ENCODE results near the gene SMIM1. TPM values are rescaled to one million over a fixed set of nuclear protein-coding genes. Genes with fewer than 3 reads are reported as not detected.

SMIM1 gene
- polyA plus RNA-seq, 3 donors = 1.1 to 2.7 (median 1.4) TPM

DNA sequence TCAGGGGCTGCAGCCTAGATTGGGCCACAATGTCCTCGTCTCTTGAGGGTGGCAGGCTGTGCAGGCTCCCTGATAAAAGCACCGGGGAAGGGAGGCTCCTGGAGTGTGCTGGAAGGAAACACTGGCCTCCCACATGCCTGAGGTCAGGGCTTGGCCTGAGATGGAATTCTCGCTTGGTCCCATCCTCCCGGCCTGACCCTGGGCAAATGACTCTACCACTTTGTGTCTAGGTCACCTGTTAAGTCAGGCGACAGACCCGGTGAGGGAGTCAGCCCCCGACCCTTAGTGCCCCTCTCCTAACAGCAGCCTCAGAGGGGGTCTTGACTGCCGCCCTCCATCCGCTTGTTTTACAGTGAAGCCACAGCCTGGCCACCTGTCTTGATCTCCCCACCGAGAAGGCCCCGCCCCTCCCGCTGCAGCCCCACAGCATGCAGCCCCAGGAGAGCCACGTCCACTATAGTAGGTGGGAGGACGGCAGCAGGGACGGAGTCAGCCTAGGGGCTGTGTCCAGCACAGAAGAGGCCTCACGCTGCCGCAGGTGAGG lies 2.5 kb downstream of the SMIM1 start:
- Histone ChIP-seq H3K4me3 (replicated peaks in 1 of 3; ENCODE audit: low read depth in 2 of 3, low read length in 3 of 3) (peak overlapping the region in 1 of 3 experiments; percentile 28), H3K4me1 (ENCODE audit: control insufficient read depth in 1 of 2, insufficient read depth in 2 of 2, low read length in 2 of 2) (peaks cover 19 to 32% of the 10 kb centered on the region in 2 donors), H3K9ac (ENCODE audit: insufficient read depth, low read length, poor library complexity, severe bottlenecking) (no peak overlapping the region), H2AFZ (ENCODE audit: insufficient read depth, low read depth, low read length, poor library complexity, severe bottlenecking) (peak overlapping the region; percentile 41), H4K20me1 (ENCODE audit: insufficient read depth, low read length) (peaks cover 6% of the 10 kb centered on the region), H3K9me3 (replicated peaks in 1 of 2; ENCODE audit: control insufficient read depth in 1 of 2, insufficient read depth in 1 of 2, low read length in 2 of 2) (no peaks in the 10 kb centered on the region), H3K27ac (ENCODE audit: low read depth in 1 of 2, low read length in 2 of 2) (no peak overlapping the region), H3K27me3 (ENCODE audit: control insufficient read depth in 2 of 2, insufficient read depth in 2 of 2, low read length in 2 of 2) (peaks cover 0 to 22% of the 10 kb centered on the region in 2 donors), H3K36me3 (replicated peaks in 1 of 2; ENCODE audit: control insufficient read depth in 1 of 2, insufficient read depth in 2 of 2, low read length in 2 of 2) (peaks cover 15 to 17% of the 10 kb centered on the region in 2 donors), H3K4me2 (replicated peaks; ENCODE audit: extremely low read depth, low read length, poor library complexity, severe bottlenecking) (peak overlapping the region; percentile 62), H3K79me2 (ENCODE audit: insufficient read depth, low read length) (no peaks in the 10 kb centered on the region)
- peaks cover 0 to 3% (median 0%) of the 10 kb centered on the region in 7 donors for H3K9me3 Mint-ChIP-seq
- peaks cover 12 to 37% (median 20%) of the 10 kb centered on the region in 3 donors for H3K27me3 Mint-ChIP-seq (ENCODE audit: low read depth in 3 of 3)
- WGBS (ENCODE audit: insufficient coverage) = 38% methylated on average over 13 of the region's 17 CpGs
- intact Hi-C loops (cut with micrococcal nuclease) = loop anchor here (5.0 to 10.0 kb wide), 3 partner anchors 127 to 150 kb away; partner anchors contain the start of genes C1orf174 (in 2 of the 2) and TPRG1L (in 1 of the 2)
- DNase-seq = no peak
- no peak overlapping the region for H3K27ac Mint-ChIP-seq
- TF ChIP-seq, protein P1, sequence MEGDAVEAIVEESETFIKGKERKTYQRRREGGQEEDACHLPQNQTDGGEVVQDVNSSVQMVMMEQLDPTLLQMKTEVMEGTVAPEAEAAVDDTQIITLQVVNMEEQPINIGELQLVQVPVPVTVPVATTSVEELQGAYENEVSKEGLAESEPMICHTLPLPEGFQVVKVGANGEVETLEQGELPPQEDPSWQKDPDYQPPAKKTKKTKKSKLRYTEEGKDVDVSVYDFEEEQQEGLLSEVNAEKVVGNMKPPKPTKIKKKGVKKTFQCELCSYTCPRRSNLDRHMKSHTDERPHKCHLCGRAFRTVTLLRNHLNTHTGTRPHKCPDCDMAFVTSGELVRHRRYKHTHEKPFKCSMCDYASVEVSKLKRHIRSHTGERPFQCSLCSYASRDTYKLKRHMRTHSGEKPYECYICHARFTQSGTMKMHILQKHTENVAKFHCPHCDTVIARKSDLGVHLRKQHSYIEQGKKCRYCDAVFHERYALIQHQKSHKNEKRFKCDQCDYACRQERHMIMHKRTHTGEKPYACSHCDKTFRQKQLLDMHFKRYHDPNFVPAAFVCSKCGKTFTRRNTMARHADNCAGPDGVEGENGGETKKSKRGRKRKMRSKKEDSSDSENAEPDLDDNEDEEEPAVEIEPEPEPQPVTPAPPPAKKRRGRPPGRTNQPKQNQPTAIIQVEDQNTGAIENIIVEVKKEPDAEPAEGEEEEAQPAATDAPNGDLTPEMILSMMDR (IDR thresholded peaks at IDR 0.05) = no peak
- H3K4me1 Mint-ChIP-seq = peaks cover 20% of the 10 kb centered on the region
- H3K4me3 Mint-ChIP-seq = peak overlapping the region in 1 of 2 donors; percentile 59
- H3K36me3 Mint-ChIP-seq = peaks cover 10 to 17% of the 10 kb centered on the region in 2 donors

DNA sequence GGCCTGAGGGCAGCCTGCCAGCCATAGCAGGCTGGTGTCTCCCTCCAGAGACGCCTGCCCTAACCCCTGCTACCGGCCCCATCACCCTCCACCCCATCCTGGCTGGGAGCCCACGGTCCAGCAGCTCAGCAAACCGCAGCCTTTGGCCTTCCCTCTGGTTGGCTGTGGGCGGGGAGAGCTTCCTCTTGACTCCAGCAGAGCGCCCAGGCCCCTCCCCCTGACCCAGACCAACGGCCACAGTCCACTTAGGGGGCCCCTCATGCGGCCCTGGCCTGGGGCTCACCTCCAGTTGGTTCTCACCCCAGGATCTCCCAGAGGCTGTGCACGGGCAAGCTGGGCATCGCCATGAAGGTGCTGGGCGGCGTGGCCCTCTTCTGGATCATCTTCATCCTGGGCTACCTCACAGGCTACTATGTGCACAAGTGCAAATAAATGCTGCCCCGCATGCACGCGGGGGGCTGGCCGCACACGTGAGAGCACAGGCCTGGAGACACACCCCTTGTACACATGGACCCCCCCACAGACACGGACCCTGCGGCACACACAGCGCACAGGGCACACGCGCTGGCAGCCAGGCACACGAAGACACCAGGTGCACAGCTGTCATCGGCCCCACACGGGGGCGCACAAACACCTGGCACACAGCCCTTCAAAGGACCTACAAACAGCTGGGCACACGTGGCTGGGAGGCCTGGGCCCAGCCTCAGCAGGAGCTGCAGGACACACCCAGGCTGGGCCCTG lies 3.1 kb downstream of the SMIM1 start:
- Histone ChIP-seq H2AFZ (ENCODE audit: insufficient read depth, low read depth, low read length, poor library complexity, severe bottlenecking) (peak overlapping the region; percentile 41), H3K9ac (ENCODE audit: insufficient read depth, low read length, poor library complexity, severe bottlenecking) (no peak overlapping the region), H3K4me1 (ENCODE audit: control insufficient read depth in 1 of 2, insufficient read depth in 2 of 2, low read length in 2 of 2) (peaks cover 19 to 32% of the 10 kb centered on the region in 2 donors), H3K9me3 (replicated peaks in 1 of 2; ENCODE audit: control insufficient read depth in 1 of 2, insufficient read depth in 1 of 2, low read length in 2 of 2) (no peaks in the 10 kb centered on the region), H3K79me2 (ENCODE audit: insufficient read depth, low read length) (no peaks in the 10 kb centered on the region), H4K20me1 (ENCODE audit: insufficient read depth, low read length) (peaks cover 6% of the 10 kb centered on the region), H3K27me3 (ENCODE audit: control insufficient read depth in 2 of 2, insufficient read depth in 2 of 2, low read length in 2 of 2) (peaks cover 0 to 21% of the 10 kb centered on the region in 2 donors), H3K4me3 (replicated peaks in 1 of 3; ENCODE audit: low read depth in 2 of 3, low read length in 3 of 3) (peak overlapping the region in 1 of 3 experiments; percentile 28), H3K36me3 (replicated peaks in 1 of 2; ENCODE audit: control insufficient read depth in 1 of 2, insufficient read depth in 2 of 2, low read length in 2 of 2) (peaks cover 21 to 23% of the 10 kb centered on the region in 2 donors), H3K27ac (ENCODE audit: low read depth in 1 of 2, low read length in 2 of 2) (no peak overlapping the region), H3K4me2 (replicated peaks; ENCODE audit: extremely low read depth, low read length, poor library complexity, severe bottlenecking) (peak overlapping the region; percentile 62)
- Mint-ChIP-seq H3K36me3 (peaks cover 16 to 23% of the 10 kb centered on the region in 2 donors), H3K27ac (no peak overlapping the region), H3K27me3 (ENCODE audit: low read depth in 3 of 3) (peaks cover 11 to 32% (median 20%) of the 10 kb centered on the region in 3 donors), H3K9me3 (peaks cover 0 to 3% (median 0%) of the 10 kb centered on the region in 7 donors), H3K4me3 (peak overlapping the region in 1 of 2 donors; percentile 59), H3K4me1 (peaks cover 20% of the 10 kb centered on the region)
- intact Hi-C loops (cut with micrococcal nuclease) = loop anchor here in 1 of 2 donors (10.0 kb wide), 2 partner anchors 129 to 151 kb away; partner anchors contain the start of genes C1orf174 and TPRG1L
- TF ChIP-seq, protein P1 (IDR thresholded peaks at IDR 0.05) = peak; percentile 12
- 38% methylated on average over 24 of the region's 27 CpGs for WGBS (ENCODE audit: insufficient coverage)
- peak; percentile 41 to 43 (median 41) for DNase-seq
